Stimulated activated CD8-positive, alpha-beta memory T cell treated with anti-CD3 and anti-CD28 coated beads, Interleukin-15, amount 100 ng/mL, for 4 hours (primary cell): Measurements from ENCODE around the gene NPC1.

Experiments
- DNase-seq, 2 donors: peaks; one replicate each; pipeline ENCODE4 v3.0.0-alpha.2; 2020; ENCODE audit warnings: low read depth in 2 of 2

NPC1 gene

DNA sequence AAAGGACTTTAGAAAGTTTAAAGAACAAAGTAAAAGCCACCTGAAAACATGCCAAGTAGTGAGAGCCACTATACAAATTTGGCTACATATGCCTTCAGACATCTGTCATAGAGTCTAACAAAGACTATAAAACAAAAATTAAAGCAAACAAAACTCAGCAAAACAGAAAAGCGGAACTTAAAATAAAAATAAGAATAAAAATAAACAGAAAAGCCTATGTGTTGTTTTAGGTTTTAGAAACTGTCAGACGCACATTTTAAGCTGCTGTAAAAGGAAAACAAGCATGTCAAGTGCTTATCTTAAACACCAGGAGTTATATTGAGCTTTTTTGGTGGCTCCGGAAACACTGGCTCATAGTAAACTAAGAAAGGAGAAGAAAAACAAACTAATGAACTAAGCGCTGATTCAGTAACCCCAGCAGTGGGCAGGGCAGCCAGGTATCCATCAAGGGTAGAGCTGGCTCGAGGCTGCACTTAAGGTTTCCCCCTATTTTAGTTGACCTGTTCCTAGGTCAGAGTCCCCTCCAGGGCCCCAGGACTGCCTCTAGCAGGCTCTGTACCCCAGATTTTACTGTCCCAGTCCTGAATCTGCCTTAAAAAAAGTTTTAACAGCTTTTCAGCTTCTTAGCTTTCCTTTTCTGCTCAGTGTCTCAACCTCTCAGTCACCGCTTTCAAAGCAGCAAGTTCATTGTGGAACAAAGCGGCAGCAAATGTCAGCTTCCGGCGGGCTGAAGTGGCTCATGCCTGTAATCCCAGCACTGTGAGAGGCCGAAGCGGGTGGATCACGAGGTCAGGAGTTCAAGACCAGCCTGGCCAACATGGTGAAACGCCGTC, 98.4 kb downstream of the NPC1 start:
- DNase-seq = peak; percentile 11 to 28

DNA sequence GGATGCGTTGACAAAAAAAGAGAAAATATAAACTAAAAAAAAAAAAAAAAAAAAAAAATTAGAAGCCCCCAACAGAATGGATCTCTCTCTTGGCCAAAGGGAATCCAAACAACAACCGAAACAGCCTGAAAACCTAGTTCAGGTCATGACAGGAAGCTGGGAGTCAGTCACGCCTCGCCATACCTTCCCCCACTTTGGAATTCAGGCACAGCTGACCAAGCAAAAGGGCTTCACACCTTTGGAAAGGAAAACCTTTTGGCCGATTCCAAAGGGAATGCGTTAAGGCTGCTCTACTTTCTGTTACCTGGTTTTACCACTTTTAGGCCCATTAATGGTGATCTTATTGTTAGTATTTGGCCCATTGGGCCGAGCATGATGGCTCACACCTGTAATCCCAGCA, 100.9 kb downstream of the NPC1 start:
- DNase-seq = no peak

DNA sequence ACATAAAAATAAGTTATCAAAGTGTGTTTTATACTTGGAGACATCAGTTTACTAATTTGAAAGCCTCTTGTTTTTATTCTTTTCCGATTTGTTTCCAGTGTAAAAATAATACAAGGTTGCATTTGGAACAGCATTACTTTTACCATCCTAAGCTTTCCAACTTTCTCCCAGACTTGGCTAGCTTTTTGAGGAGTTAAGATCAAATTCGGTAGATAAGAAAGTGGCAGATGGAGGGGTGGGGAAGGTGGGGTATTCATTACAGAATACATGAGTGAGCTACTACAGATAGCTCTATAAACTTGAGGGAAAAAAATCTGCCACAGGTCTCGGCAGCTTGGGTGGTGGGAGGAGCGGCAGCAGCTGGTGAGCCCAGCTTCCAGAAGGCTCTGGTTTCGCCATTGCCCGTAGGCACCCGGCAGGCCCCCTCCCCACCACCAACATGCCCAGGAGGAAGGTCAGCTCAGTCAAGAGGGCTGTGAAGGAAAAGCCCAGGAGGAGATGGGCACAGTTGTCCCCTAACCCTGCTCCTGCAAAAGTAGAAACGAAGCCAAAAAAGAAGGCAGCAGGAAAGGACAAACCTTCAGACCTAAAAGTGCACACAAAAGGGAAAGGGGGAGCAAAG, 101.6 kb downstream of the NPC1 start:
- DNase-seq = no peak
